Measurements from ENCODE around the gene VWA8. TPM values are rescaled to one million over a fixed set of nuclear protein-coding genes. Genes with fewer than 3 reads are reported as not detected.
A peak's percentile ranks its signal among the peaks of the same experiment; 100 is the strongest.
"Not testable (repeated sequence)": the region's sequence is repeated elsewhere in the genome, so short reads cannot be mapped to it uniquely, and the experiment has no call there.

VWA8 gene
- total RNA-seq, 1 donor: 10.8 TPM

GRCh38 chr13:41652735-41653361 lies 308.1 kb downstream of the VWA8 start:
- DNase-seq (ENCODE audit: low read depth in 2 of 3, low spot score in 2 of 3): peak in 2 of 3 donors; percentile 46 to 78

GRCh38 chr13:41651413-41652058 lies 309.4 kb downstream of the VWA8 start:
- no peak for DNase-seq (ENCODE audit: low read depth in 2 of 3, low spot score in 2 of 3)

GRCh38 chr13:41650706-41651105 lies 310.2 kb downstream of the VWA8 start:
- no peak for DNase-seq (ENCODE audit: low read depth in 2 of 3, low spot score in 2 of 3)

- DNase-seq (ENCODE audit: low read depth in 2 of 3, low spot score in 2 of 3): peak in 1 of 3 donors; percentile 13
These were observed 311.2 kb downstream of the VWA8 start for GRCh38 chr13:41649659-41650058.

GRCh38 chr13:41648314-41648935 lies 312.5 kb downstream of the VWA8 start:
- no peak for DNase-seq (ENCODE audit: low read depth in 2 of 3, low spot score in 2 of 3)

- DNase-seq (ENCODE audit: low read depth in 2 of 3, low spot score in 2 of 3): not testable (repeated sequence)
These were observed 313.1 kb downstream of the VWA8 start for GRCh38 chr13:41647699-41648313.

- DNase-seq (ENCODE audit: low read depth in 2 of 3, low spot score in 2 of 3): no peak
These were observed 315.6 kb downstream of the VWA8 start for GRCh38 chr13:41645331-41645730.

- no peak for DNase-seq (ENCODE audit: low read depth in 2 of 3, low spot score in 2 of 3)
These were observed 316.2 kb downstream of the VWA8 start for GRCh38 chr13:41644742-41645141.

GRCh38 chr13:41643507-41643906 lies 317.4 kb downstream of the VWA8 start:
- DNase-seq (ENCODE audit: low read depth in 2 of 3, low spot score in 2 of 3): no peak

GRCh38 chr13:41641961-41642360 lies 318.9 kb downstream of the VWA8 start:
- DNase-seq (ENCODE audit: low read depth in 2 of 3, low spot score in 2 of 3): no peak

GRCh38 chr13:41641429-41641828 lies 319.5 kb downstream of the VWA8 start:
- no peak for DNase-seq (ENCODE audit: low read depth in 2 of 3, low spot score in 2 of 3)

- DNase-seq (ENCODE audit: low read depth in 2 of 3, low spot score in 2 of 3): no peak
These were observed 320.7 kb downstream of the VWA8 start for GRCh38 chr13:41639955-41640780.

GRCh38 chr13:41639237-41639904 lies 321.5 kb downstream of the VWA8 start:
- no peak for DNase-seq (ENCODE audit: low read depth in 2 of 3, low spot score in 2 of 3)

- DNase-seq (ENCODE audit: low read depth in 2 of 3, low spot score in 2 of 3): no peak
These were observed 323.3 kb downstream of the VWA8 start for GRCh38 chr13:41637586-41637985.

GRCh38 chr13:41637032-41637431 lies 323.9 kb downstream of the VWA8 start:
- DNase-seq (ENCODE audit: low read depth in 2 of 3, low spot score in 2 of 3): not testable (repeated sequence)

- not testable (repeated sequence) for DNase-seq (ENCODE audit: low read depth in 2 of 3, low spot score in 2 of 3)
These were observed 324.3 kb downstream of the VWA8 start for GRCh38 chr13:41636590-41636989.

GRCh38 chr13:41634407-41634806 lies 326.5 kb downstream of the VWA8 start:
- no peak for DNase-seq (ENCODE audit: low read depth in 2 of 3, low spot score in 2 of 3)

GRCh38 chr13:41633776-41634175 lies 327.1 kb downstream of the VWA8 start:
- DNase-seq (ENCODE audit: low read depth in 2 of 3, low spot score in 2 of 3): no peak

- no peak for DNase-seq (ENCODE audit: low read depth in 2 of 3, low spot score in 2 of 3)
These were observed 329.5 kb downstream of the VWA8 start for GRCh38 chr13:41631296-41631965.

GRCh38 chr13:41627425-41627824 lies 333.5 kb downstream of the VWA8 start:
- no peak for DNase-seq (ENCODE audit: low read depth in 2 of 3, low spot score in 2 of 3)
